NCI-H2227 (cell line): ENCODE data around the gene LIMK1.

ENCODE experiments used
- DNase-seq: peaks from one replicate; lab custom pipeline; 2025; ENCODE audit not compliant: unreplicated experiment; lab: John Stamatoyannopoulos, UW

LIMK1 gene

DNA sequence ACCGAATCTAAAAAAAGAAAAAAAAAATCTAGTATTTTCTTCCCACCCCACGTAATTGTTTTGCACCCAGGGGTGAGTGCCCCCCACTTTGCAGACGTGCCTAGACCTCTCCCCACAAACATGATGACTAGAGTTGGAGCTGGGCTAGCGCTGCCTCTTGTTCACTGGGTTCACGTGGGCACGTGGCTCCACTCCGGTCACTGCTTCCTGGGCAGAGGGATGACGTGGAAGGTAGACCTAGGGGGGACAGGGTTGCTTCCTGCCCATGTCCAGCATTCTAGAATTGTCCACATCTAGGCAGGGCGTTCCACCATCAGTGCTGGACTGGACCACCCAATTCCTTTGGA, 861 bp upstream of the LIMK1 start:
- DNase-seq: no peak

DNA sequence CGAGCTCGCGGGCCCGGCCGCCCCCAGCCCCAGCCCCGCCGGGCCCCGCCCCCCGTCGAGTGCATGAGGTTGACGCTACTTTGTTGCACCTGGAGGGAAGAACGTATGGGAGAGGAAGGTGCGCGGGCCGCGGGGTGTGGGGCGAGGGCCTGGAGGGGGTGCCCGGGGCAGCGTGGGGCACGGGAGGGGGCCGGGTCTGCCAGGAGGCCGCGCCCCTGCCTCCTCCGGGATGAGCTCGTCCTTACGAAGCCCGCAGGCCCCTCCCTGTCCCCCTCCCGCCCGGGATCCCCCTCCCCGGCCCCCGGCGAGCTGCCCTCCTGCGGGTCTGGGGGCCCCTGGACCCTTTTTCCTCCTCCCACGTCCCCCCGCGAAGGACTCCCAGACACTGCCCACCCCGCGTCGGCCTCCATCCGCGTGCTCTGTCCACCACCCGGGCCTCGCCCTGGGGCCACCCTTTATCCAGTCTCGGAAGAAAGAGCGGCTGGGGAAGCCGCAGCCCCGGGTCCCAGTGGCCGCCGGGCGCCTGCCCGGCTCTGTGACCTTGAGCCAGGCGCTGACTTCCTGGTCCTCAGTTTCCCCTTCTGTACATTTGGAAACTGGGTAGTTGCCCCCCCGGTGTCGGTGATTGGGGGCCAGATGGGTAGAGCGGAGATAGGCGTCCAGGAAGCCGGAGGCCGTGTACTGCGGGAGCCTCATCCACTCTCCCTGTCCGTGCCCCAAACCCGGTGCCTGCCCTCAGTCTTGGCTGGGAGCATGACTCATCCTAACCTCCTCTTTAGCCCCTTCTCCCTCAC, 521 bp downstream of the LIMK1 start:
- DNase-seq: peak; percentile 73

DNA sequence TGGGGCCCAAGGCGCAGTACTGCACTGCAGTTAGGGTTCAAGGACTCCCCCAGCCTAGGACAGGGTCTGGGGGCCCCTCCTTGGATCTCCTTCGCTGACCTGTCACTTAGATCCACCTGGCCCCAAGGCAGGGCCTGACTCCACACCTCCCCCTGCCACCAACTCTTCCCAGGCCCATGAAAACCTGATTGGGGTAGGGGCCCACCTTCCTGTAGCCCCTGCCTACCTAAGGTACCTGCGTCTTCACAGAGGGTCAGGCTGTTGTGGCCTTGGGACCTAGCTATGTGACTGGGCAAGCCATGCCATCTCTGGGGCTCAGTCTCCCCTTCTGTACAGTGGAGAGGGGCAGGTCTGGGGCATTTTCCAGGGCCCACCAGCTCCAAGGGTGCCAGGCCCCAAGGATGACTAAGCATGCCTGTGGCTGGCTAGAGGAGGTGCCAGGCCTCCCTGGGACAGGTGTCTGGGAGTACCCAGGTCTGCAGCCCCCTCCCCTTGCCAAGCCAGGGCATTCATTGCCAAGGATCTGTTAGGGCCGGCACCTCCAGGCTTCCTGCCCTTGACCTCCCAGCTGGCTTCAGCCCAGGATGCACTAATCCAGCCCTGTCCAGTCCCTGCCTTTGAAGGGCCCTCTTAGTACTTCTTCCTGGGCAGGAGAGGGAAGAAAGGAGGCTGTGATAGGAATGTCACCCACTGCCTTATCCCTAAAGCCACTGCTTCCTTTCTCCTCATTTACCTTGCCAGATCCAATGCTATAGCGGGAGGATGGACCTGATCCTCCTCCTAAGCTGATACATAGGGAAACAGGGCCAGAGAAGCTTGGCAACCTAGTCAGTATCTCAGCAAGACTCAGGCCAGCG, 1.3 kb downstream of the LIMK1 start:
- no peak for DNase-seq

- no peak for DNase-seq
Observed at GRCh38 chr7:74087791-74088453, 4.3 kb downstream of the LIMK1 start.

- DNase-seq: no peak
Observed at GRCh38 chr7:74092321-74092963, 8.8 kb downstream of the LIMK1 start.

- no peak for DNase-seq
Observed at GRCh38 chr7:74092964-74093471, 9.4 kb downstream of the LIMK1 start.

DNA sequence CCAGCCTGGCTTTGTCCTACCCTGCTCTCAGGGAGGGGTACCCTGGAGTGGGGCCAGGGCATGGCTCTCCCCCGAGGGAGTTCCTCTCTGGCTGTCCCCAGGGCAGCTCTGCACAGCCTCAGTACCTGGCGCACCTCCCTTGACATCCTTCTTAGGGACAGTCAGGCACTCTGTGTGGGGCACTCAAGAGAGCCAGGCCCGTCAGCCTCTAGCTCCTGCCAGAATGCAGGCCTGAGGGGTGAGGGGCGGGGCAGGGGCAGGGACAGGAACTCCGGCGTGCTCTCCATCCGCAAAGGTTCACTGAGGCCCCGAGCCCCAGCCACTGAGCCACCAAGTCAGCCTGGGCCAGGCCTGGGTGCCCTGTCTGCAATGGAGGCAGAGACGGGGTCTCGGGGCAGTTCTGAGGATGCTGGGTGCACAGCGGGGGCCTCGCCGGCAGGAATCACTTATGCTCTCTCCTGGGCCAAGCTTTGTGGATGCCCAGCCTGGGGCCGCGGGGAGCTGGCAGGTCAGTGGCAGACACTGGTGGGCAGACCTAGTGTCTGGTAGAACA, 10.1 kb downstream of the LIMK1 start:
- DNase-seq: no peak

DNA sequence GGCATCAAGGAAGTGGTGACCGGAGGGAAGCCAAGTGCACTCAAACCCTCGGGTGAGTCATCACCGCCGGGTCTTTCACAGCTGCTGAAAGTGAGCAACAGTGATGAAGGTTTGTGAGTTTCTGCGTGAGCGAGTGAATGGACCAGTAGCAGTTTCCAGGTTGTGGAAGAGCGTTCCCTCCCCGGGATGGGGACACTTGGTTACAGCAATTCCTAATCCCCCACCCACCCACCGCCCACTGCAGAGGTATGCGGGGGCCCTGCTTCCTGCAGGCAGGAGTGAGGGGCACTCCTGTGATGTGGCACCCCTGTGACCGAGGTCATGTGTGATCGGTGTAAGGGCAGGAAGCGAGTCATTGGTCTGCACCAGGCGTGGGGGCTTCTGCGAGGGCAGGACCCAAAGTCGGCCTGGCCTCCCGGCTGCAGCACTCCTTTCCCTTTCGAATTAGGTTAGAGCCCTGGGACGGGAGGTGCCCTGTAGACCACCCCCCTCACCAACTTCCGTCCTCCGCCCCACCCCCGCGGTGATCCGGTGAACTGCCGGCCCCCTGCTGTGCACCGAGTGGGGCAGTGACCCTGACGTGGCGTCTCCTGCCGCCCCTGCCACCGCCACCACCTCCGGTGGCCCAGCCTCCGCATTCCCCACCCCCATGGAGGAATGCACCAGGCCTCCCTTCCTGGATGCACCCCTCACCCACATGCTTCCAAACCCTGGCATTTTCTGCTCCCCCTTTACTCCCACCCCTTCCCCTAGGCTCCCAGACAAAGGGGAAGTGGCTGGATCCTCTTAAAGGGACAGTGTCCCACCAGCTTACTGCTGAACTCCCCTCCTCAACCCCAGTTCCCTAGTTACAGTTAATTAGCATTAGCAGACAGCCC, 10.9 kb downstream of the LIMK1 start:
- DNase-seq: peak; percentile 30

GRCh38 chr7:74095135-74095534, 11.5 kb downstream of the LIMK1 start:
- no peak for DNase-seq

DNA sequence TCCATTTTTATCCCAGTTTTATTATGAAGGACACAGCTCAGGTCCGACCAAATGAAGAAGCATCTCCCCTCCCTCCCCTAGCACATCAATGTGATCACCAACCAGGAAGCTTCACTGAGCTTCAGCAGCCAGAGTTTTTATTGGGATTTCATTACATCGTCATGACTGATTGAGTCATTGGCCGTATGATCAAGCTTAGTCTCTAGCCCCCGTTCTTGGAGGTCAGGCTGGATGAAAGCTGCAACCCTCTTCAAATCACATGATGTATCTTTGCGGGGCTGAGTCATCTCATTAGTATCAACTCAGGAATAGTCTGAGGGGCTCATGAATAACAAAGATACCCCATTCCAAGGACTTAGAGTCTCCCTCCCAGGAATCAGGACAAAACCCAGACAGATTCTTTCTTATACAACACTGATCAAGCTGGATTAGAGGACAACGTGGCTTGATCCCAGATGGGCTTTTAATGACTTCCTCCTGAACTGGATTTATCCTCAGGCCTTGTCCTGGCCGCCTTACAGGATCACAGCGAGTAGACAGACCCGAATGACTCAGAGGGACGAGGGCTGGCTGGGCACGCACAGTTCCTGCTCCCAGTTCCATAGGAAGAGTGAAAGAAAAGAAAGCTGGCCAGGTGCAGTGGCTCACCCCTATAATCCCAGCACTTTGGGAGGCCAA, 14.5 kb downstream of the LIMK1 start:
- DNase-seq: no peak

- no peak for DNase-seq
Observed at GRCh38 chr7:74099031-74099430, 15.4 kb downstream of the LIMK1 start.

GRCh38 chr7:74101061-74101681, 17.6 kb downstream of the LIMK1 start:
- DNase-seq: no peak

DNA sequence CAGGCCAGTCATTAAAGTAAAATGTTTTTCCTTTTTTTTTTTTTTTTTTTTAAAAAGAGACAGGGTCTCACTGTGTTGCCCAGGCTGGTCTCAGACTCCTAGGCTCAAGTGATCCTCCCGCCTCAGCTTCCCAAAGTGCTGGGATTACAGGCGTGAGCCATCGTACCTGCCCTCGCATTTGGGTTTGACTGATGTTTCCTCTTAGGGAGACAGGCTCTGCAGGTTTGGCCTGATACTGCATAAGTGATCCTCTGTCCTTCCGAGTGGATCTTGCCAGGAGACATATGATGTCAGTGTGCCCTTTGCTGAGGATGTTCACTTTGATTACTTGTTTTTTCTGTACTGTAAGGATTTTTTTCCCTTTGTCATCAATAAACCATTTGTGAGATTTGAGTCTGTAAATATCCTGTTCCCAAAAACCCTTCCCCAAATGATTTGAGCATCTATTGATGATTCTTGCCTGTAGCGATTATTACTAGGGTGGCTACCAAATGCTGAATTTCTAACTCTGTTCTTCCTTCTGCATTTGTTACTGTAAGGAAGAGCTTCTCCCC, 19.7 kb downstream of the LIMK1 start:
- DNase-seq: no peak

- no peak for DNase-seq
Observed at GRCh38 chr7:74104702-74105101, 21.1 kb downstream of the LIMK1 start.

DNA sequence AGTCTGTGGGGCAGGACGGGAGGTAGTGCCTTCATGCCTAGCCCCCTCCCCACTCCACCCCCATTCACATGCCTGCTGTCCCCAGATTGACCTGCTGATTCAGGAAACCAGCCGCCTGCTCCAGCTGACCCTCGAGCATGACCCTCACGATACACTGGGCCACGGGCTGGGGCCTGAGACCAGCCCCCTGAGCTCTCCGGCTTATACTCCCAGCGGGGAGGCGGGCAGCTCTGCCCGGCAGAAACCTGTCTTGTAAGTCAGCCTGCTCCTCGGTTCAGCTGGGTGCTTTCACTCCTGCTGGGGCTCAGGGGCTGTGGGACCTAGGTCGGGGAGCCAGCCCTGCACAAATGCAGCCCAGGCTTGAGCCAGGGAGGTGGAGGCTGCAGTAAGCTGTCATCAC, 22.4 kb downstream of the LIMK1 start:
- no peak for DNase-seq

DNA sequence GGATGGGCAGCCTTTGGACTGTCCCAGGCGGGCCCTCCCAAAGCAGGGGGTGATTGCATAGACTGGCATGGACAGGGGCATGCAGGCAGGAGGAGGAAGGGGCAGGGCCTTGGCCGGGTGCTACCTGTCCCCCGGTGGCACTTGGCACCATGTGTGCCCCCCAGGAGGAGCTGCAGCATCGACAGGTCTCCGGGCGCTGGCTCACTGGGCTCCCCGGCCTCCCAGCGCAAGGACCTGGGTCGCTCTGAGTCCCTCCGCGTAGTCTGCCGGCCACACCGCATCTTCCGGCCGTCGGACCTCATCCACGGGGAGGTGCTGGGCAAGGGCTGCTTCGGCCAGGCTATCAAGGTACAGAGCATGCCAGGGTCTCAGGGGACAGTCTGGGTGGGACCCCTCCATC, 23.2 kb downstream of the LIMK1 start:
- no peak for DNase-seq

- DNase-seq: no peak
Observed at GRCh38 chr7:74115326-74115725, 31.7 kb downstream of the LIMK1 start.

- no peak for DNase-seq
Observed at GRCh38 chr7:74116356-74116755, 32.8 kb downstream of the LIMK1 start.

GRCh38 chr7:74119831-74120230, 36.2 kb downstream of the LIMK1 start:
- no peak for DNase-seq
